Gastrocnemius medialis (tissue), 4 donors: ENCODE results near the gene SHTN1.

Experiments
- CTCF ChIP-seq, 5 experiments: fragments of 450-650 bp in 3 of 5; fragments of 200-600 bp in 2 of 5; sonication (generic) in 2 of 5; IDR thresholded peaks in 4 of 5; conservative IDR thresholded peaks in 1 of 5; 1 replicate in 4 of 5; 2 replicates in 1 of 5; pipeline ENCODE4 v1.5.1; 2016 to 2019; ENCODE audit warnings: antibody characterized with exemption in 5 of 5, mild to moderate bottlenecking in 3 of 5, moderate library complexity in 3 of 5
- POLR2A ChIP-seq, 2 donors: fragments of 450-650 bp; IDR thresholded peaks; one replicate each; pipeline ENCODE4 v1.6.1; 2017; ENCODE audit warnings: antibody characterized with exemption in 2 of 2, mild to moderate bottlenecking in 2 of 2, moderate library complexity in 2 of 2

- no peak for TF ChIP-seq CTCF (IDR thresholded peaks at IDR 0.05 in 4 of 5, conservative IDR thresholded peaks at IDR 0.05 in 1 of 5)
- no peak for TF ChIP-seq POLR2A (IDR thresholded peaks at IDR 0.05)
Measured at GRCh38 chr10:116882639-116883038, 122.3 kb downstream of the SHTN1 start.
